Ecto neural progenitor cell (in vitro differentiated cells): ENCODE results near the gene SRMS.

Experiments used
- DNase-seq: peaks from one replicate; pipeline ENCODE4 v3.0.0-alpha.2; 2018; ENCODE audit warnings: low spot score

The SRMS gene

DNA sequence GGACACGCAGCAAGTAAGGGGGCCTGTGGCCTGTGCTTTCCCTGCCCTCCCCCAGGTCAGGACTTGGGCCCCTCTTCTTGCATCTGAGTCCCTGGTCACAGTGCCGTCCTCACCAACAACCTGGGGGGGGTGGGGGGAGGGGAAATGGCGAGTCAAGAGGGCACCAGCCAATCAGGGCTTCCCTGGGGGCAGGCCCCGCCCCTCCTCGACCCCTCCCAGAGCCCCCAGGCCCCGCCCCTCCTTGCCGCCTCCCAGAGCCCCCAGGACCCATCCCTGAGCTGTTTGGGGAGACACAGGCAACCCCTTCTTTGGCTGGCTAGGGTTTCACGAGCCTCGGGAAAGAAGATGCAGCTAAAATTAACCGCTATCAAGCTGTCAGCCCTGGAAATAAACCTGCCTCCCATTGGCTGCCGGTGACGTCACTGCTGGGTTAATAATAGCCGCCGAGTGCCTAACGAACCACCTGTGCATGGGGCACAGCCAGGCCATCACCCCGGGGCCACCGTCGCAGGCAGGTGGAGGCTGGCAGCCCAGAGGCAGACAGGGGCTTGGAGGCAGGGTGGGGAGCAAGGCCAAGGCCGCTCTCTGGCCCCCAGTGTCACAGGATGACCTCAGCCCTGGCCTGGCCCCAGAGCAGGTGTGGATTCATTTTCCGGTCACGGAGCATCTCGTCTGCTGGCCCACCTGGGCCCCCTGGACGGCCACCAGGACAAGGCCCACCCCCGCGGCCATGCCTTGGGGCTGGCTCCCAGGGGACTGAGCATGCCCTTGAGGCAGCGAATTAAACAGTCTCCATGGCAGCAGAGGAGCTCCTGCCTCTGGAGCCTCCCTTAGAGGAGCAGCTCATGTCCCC lies 45.5 kb downstream of the SRMS start:
- DNase-seq, result peak; percentile 52

DNA sequence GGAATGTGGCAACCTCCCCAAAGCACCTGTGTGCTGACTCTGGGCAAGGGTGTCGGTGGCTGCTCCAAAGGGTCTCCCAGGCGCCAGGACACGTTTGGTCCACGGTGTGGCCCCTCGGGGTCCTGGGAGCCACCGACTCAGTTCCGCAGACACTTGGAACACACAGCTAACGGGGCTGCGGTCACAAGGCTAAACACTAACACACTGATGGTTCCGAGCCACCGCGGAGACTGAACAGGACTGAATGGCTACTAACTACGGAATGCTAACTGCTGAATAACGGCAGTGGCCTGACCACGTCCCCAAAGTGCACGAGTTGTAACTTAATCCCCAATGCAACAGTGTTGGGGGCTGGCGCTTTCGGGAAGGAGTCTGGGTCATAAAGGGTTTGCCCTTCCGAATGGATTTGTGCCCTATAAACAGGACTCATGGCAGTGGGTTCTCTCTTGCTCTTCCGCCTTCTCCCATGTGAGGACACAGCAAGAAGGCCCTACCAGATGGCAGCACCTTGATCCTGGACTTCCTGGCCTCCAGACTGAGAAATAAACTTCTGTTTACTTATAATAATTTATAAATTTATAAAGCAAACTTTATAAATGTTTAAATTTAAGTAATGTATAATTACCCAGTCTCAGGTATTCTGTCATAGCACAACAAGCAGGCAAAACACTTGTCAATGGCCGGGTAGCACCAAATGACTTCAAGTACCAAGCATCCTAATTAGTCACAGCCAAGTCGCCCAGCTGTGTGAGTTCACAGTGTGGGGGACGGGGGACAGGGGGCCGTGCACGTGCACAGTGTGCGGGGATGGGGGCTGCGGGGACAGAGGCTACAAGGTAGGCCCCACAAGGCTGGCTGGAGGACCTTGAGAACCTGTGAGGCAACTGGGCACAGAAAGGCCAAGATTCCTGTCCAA lies 46.4 kb downstream of the SRMS start:
- DNase-seq, result no peak

DNA sequence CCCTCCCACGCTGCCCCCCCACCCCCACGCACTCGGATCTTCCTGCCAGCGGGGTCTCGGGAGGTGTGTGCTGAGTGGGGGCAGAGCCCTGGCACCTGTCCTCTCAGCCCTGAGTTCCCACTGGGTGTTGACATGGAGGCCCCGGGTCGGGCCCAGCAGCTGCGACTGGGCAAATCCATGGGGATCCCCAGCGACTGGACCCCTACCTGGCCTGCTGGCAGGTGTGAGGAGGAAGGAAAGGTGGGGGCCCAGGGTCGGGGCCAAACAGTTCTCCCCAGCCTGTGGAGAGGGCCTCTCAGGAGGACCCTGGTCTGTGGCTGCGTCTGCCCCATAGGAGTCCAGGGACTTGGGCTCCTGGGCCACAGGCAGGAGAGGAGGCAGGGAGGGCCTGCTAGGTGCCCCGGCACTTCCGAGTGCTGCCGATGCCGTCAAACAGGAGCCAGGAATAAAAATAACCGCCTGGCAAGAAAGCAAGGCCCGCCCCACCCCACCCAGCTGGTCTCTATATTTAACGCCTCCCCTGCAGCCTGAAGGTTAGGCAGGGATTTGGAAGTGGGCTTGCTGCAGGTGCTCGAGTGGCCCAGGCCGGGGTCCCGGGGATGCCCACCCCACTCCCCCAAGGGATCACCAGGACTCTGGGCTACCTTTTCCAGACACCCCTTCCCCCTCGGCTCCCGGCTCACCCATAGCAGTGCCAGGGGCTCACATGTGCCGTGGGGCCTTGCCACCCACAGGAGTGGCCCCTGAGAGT lies 47.2 kb downstream of the SRMS start:
- no peak for DNase-seq

DNA sequence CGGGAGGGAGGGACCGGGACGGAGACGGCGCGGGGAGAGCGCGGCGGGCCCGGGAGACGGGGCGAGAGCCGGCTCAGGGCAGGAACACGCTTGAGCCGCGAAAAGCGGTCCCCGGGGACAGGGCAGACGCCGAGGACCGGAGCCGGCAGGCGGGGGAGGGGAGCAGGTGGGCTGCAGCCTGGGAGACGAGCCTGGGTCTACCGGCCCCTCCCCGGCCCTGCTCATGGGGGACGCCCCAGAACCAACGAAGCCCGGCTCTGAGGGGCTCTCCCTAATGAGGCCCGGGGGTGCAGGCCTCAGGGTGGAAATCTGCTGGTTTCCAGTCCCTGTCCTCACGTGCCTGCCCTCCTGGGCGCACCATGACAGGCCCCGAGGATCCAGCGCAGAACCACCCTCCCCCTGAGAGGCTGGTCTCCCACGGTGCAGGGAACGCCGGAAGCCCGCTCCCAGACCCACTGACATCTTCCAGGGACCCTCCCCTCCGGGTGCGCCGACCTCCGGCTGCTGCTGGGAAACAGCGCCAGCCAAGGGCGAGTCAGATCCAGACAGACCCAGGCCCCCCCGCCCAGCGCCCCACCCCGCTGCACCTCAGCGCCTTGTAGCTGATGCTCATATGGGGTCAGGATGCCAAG lies 48.1 kb downstream of the SRMS start:
- peak; percentile 61 for DNase-seq

DNA sequence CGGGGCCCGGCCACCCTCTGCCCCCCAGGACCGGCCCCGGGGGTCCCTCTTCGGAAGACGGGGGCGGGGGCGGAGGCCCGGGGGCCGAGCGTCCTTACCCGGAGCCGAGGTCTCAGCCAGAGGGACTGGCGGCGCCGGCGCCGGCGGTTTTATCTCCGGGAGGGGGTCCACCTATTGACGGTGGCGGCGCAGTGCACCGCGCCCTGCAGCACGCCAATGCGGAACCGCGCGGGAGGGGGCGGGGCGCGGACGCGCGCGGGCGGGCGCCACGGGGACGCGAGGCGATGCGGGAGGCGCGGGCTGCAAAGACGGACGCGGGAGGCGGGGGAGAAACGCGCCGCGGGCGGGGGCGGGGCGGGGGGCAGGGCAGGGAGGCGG lies 48.6 kb downstream of the SRMS start, which contains the start of gene EEF1A2:
TSS of gene EEF1A2 (minus strand) at position 124 of the 378 bp plus-strand sequence. CDS start 1,320 bp downstream, outside the sequence.
- peak; percentile 64 for DNase-seq

GRCh38 chr20:63497946-63498935 lies 49.3 kb downstream of the SRMS start:
- peak; percentile 56 for DNase-seq

DNA sequence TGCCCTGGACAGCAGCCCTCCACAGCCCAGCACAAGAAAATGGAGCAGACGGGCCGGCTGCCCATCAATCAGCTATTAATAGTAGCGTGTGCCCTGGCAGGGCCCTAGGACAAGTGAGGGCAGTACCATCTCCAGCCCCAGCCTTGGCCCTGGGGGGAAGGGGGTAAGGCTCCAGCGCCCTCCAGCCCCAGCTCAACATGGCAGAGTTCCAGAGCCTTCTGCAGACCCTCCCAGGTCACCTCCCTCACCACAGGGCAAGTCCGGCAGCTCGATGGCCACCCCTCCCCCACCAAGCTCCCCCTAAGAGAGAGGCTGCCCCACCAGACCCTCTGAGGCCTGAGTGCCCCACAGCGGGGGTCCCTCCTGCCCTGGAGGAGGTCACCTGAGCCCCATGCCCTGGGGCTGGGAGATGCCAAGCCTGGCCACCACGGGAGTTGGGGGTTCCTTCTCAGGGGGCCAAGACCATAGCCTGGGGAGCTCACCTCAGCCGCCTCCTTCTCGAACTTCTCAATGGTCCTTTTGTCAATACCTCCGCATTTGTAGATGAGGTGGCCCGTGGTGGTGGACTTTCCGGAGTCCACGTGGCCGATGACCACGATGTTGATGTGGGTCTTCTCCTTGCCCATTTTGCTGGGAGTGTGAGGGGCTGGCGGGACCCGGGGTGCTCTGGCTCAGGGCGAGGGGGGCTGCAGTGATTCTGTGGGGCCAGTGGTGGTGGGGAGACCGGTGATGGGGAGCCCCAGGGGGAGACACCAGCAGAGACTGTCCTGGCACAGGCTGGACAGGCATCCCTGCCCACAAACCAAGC lies 50.2 kb downstream of the SRMS start:
- peak; percentile 53 for DNase-seq

DNA sequence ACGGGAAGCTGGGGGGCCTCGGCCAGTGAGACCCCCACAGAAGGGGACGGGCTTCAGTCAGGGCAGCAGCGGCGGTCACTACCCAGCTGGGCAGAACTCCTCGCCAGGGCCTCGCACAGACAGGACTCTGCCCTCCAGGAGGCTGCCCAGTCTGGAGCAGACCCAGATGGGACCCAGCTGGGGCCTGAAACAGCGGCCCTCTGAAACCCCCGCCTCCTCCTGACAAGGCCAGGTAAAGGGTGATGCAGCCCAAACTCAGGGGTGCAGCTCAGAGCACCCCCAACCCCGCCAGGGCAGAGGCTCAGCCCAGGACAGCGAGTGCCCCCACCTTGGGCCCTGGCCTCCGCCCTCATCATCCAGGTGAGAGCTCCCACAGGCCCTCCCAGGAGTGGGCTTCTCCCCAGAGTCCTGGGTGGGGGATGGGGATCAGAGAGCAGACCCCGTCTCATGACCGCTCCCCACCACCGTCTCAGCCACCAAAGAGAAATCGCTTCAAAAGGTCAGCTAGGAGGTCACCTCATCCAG lies 50.9 kb downstream of the SRMS start:
- no peak for DNase-seq

- peak; percentile 85 for DNase-seq
These were observed 51.6 kb downstream of the SRMS start for GRCh38 chr20:63495741-63496595.

GRCh38 chr20:63495167-63495720 lies 52.3 kb downstream of the SRMS start:
- DNase-seq, result no peak

GRCh38 chr20:63494420-63495166 lies 53.0 kb downstream of the SRMS start:
- no peak for DNase-seq

GRCh38 chr20:63494084-63494419 lies 53.5 kb downstream of the SRMS start:
- no peak for DNase-seq

GRCh38 chr20:63493563-63494020 lies 54.0 kb downstream of the SRMS start:
- no peak for DNase-seq

- no peak for DNase-seq
These were observed 54.6 kb downstream of the SRMS start for GRCh38 chr20:63492982-63493381.

- no peak for DNase-seq
These were observed 55.0 kb downstream of the SRMS start for GRCh38 chr20:63492518-63492917.

DNA sequence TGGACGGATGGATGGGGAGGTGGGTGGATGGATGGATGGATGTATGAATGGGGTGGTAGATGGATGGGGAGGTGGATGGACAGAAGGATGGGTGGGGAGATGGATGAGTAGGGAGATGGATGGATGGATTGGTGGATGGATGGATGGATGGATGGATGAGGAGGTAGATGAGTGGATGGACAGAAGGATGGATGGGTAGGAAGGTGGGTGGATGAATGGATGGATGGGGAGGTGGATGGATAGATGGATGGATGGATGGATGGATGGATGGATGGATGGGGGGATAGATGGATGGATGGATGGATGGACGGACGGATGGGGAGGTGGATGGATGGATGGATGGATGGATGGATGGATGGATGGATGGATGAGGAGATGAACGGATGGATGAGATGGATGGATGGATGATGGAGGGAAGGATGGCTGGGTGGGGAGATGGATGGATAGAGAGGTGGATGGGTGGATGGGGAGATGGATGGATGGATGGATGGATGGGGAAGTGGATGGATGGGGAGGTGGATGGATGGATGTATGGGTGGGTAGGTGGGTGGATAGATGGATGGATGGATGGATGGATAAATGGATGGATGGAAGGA lies 55.8 kb downstream of the SRMS start:
- DNase-seq, result no peak

DNA sequence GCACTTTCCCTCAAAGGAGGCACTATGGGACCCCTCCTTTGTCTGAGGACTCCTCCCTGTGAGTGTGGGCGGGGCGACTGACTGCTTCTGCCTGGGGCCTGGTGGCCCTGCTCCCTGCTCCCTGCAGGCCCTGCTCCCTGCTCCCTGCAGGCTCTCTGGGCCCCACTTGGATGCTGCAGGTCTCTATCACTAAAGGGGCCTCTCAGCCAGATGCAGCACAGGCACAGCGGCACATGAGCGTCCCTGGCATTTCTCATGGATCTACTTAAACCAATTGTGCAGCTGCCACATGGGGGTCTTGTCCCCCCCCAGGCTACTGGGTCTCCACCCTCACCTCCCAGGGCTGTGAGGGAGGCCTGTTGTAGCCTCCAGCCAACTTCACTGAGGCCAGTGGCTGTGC lies 56.5 kb downstream of the SRMS start:
- DNase-seq, result no peak
